ENCODE data around the gene CHN2.

The CHN2 gene

DNA sequence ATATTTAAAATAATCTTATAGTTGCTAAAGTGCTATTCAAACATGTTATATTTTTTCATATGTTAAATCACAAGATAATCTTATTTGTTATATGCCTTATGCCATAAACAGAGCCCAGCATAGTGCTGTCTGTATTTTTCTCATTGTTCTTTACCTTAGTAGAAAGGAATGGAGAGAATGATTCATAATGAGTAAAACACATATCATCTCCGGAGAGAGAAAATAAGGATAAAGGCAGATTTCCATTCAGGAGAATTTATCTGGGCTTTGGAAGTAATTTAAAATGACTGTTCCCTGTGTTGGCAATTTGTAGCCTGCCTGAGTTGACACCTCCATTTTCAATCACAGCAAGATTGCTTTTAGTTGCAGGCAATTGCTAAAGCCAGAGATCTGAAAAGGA is 30.2 kb downstream of the CHN2 start:
- TF ChIP-seq SIN3A (IDR thresholded peaks at IDR 0.05; ENCODE audit: borderline replicate concordance, insufficient read depth, low read length) = no peak
- TF ChIP-seq, protein P1, sequence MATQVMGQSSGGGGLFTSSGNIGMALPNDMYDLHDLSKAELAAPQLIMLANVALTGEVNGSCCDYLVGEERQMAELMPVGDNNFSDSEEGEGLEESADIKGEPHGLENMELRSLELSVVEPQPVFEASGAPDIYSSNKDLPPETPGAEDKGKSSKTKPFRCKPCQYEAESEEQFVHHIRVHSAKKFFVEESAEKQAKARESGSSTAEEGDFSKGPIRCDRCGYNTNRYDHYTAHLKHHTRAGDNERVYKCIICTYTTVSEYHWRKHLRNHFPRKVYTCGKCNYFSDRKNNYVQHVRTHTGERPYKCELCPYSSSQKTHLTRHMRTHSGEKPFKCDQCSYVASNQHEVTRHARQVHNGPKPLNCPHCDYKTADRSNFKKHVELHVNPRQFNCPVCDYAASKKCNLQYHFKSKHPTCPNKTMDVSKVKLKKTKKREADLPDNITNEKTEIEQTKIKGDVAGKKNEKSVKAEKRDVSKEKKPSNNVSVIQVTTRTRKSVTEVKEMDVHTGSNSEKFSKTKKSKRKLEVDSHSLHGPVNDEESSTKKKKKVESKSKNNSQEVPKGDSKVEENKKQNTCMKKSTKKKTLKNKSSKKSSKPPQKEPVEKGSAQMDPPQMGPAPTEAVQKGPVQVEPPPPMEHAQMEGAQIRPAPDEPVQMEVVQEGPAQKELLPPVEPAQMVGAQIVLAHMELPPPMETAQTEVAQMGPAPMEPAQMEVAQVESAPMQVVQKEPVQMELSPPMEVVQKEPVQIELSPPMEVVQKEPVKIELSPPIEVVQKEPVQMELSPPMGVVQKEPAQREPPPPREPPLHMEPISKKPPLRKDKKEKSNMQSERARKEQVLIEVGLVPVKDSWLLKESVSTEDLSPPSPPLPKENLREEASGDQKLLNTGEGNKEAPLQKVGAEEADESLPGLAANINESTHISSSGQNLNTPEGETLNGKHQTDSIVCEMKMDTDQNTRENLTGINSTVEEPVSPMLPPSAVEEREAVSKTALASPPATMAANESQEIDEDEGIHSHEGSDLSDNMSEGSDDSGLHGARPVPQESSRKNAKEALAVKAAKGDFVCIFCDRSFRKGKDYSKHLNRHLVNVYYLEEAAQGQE (IDR thresholded peaks at IDR 0.05; ENCODE audit: insufficient read depth in 1 of 2, low read depth in 2 of 2, low read length in 2 of 2) = no peak
- no peak for TF ChIP-seq TAF1 (IDR thresholded peaks at IDR 0.05; ENCODE audit: borderline replicate concordance, insufficient read depth, low read length)
- TF ChIP-seq POLR2AphosphoS5 (IDR thresholded peaks at IDR 0.05; ENCODE audit: low read depth, low read length) = no peak
- TF ChIP-seq FOXP2 (optimal IDR thresholded peaks at IDR 0.05; ENCODE audit: borderline replicate concordance, extremely low read depth, extremely low read length, insufficient read depth) = no peak

DNA sequence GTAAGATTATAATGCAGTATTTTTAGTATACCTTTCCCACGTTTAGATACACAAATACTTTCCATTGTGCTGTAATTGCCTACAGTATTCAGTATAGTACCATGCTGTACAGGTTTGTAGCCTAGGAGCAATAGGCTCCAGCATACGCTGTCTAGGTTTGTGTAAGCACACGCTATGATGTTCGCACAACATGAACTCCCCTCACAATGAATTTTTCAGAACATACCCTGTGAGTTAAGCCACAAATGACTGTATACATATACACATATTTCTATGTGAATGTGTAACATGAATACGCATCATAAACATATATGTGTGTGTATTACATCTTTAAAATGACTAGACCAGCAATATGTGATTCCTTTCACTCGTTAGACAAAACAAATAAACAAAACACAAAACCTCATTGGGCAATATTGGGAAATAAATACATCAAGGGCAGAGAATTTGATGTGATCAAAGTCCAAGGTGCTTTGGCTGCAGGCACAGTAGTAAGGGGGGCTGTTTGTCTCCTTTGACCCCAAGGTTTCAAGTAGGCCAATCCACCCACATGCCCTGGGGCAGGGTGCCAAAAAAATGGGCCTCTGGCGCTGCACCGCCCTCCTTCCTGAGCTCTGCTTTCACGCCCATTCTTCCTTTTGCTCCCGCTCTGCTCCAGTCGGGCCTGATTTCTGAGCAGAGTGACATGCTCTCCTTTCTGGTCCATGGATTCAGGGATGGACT is 33.9 kb downstream of the CHN2 start:
- TF ChIP-seq SIN3A (IDR thresholded peaks at IDR 0.05; ENCODE audit: borderline replicate concordance, insufficient read depth, low read length) (no peak), TAF1 (IDR thresholded peaks at IDR 0.05; ENCODE audit: borderline replicate concordance, insufficient read depth, low read length) (no peak), FOXP2 (optimal IDR thresholded peaks at IDR 0.05; ENCODE audit: borderline replicate concordance, extremely low read depth, extremely low read length, insufficient read depth) (no peak), POLR2AphosphoS5 (IDR thresholded peaks at IDR 0.05; ENCODE audit: low read depth, low read length) (no peak)
- TF ChIP-seq, protein P1 (IDR thresholded peaks at IDR 0.05; ENCODE audit: insufficient read depth in 1 of 2, low read depth in 2 of 2, low read length in 2 of 2) = no peak

DNA sequence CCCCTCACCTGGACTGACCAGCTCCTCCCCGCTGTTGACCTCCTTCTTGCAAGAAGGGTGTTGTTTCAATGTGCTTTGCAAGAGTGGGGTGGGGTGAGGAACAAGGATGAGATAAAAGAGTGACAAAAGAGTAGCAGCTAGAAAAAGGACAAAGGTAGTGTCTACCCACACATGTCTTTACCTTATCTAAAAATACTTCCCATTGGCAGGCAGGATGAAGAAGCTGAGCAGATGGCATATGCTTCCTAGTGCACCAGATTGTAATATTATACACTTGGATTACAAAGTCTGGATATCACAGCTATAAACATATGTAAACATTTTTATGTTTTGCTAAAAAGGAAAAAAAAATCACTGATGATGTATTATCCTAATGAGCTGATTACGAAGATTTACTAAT is 34.5 kb downstream of the CHN2 start:
- TF ChIP-seq, protein P1 (IDR thresholded peaks at IDR 0.05; ENCODE audit: insufficient read depth in 1 of 2, low read depth in 2 of 2, low read length in 2 of 2) = no peak
- no peak for TF ChIP-seq SIN3A (IDR thresholded peaks at IDR 0.05; ENCODE audit: borderline replicate concordance, insufficient read depth, low read length)
- no peak for TF ChIP-seq TAF1 (IDR thresholded peaks at IDR 0.05; ENCODE audit: borderline replicate concordance, insufficient read depth, low read length)
- TF ChIP-seq POLR2AphosphoS5 (IDR thresholded peaks at IDR 0.05; ENCODE audit: low read depth, low read length) = no peak
- TF ChIP-seq FOXP2 (optimal IDR thresholded peaks at IDR 0.05; ENCODE audit: borderline replicate concordance, extremely low read depth, extremely low read length, insufficient read depth) = no peak

DNA sequence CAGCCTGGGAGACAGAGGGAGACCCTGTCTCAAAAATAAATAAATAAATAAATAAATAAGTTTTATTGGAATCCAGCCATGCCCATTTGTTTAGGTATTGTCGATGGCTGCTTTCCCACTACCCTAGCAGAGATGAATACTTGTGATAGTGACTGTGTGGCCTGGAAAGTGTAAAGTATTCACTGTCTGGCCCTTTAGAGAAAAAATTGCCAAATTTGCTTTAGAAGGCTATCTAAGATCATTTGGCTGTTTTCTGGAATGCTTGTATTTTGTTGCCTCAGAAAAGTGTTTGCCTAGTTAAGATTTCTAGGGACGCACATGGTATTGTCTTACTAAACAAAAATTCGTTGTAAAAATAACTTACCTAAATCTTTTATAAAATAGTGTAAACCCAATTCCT is 35.4 kb downstream of the CHN2 start:
- TF ChIP-seq FOXP2 (optimal IDR thresholded peaks at IDR 0.05; ENCODE audit: borderline replicate concordance, extremely low read depth, extremely low read length, insufficient read depth) (no peak), TAF1 (IDR thresholded peaks at IDR 0.05; ENCODE audit: borderline replicate concordance, insufficient read depth, low read length) (no peak), POLR2AphosphoS5 (IDR thresholded peaks at IDR 0.05; ENCODE audit: low read depth, low read length) (no peak), SIN3A (IDR thresholded peaks at IDR 0.05; ENCODE audit: borderline replicate concordance, insufficient read depth, low read length) (no peak)
- TF ChIP-seq, protein P1 (IDR thresholded peaks at IDR 0.05; ENCODE audit: insufficient read depth in 1 of 2, low read depth in 2 of 2, low read length in 2 of 2) = no peak

Data from PFSK-1 (cell line).